HG03280 (cell line): ENCODE measurements around the gene RPRD1B.

Source experiments
- ATAC-seq: cut with Tn5 transposase; IDR thresholded peaks from one replicate; pipeline ENCODE4 v1.9.1; 2021; ENCODE audit warnings: mild to moderate bottlenecking, moderate library complexity; ENCODE audit not compliant: unreplicated experiment

Gene RPRD1B

DNA sequence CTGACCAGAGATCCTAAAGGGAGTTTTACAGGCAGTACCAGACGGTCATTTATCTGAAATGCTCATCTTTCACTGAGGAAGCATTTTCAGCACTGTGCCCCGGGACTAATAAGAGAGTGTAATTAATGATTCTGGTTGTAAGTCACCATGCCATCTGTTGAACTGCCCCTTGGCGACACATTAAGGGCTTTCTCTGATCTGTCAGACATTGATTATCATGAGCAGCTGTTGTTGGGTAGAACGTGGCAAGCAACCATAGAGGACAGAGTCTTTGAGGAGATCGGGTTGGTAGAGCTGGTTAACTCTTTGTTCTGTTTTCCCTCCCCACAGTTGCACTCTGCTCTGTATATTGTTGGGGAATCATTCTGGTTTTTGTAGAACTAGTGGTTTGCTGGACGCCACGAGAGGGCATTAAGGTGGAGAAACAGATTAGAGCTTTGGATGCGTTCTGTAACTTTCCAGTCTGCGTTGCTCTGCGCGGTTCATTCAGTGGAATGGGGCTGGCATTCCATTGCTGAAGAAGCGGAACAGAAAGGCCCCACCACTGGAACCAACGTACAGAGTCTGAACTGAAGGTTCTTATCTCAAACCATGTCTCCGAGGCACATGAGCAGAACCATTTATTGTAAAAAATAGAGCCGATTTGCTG lies 34.3 kb downstream of the RPRD1B start:
- ATAC-seq, result no peak

DNA sequence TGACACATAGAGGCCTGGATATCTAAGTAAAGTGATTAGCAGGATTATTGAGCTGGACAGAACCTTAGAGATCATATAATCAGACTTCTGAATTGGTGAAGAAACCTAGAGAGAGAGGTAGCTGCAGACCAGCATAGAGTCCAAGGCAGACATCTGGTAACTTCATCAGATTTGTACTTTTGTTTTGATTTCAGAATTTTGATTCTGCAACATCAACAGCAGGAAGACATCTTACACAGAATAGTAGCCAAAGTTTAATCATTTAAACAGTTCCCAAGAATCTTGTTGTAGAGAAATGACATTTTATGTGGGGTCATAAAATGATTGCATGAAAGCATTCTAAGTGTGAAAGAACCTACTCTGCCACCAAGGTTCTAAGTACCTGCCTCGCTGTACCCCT lies 39.4 kb downstream of the RPRD1B start:
- no peak for ATAC-seq

DNA sequence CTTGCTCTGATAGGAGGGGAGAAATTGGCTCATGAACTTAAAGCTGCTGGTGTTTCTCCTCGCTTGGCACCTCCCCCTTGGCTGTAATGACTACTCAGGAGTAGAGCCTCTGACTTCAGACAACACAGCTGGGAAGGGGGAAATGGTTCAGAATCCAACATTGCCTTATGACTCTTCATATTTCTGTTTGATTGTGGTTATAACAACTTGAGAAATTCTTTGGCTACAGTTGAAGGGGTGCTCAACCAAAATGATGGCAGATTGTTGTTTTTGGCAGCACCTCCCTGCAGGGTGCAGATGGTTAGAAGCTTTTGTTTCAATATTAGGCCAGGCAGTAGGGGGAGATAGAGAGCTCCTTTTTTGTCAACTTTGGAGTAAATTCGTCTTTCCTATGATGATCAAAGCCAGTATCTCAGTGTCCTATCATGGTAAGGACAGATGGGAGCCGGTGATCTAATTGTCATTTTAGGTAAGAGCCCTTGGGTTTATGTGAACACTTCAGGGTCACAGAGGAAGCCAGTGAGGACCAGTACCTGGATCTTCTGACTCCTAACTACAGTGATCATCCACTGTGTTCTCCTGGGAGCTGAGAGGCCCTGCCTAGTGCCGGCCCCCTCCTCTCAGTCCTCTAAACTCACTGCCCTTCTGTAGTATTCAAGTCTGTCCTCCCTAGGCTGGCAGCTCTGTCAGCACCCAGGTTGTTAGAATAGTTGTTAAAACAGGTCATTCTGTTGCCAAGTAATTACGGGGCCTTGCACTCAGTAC lies 39.9 kb downstream of the RPRD1B start:
- no peak for ATAC-seq

DNA sequence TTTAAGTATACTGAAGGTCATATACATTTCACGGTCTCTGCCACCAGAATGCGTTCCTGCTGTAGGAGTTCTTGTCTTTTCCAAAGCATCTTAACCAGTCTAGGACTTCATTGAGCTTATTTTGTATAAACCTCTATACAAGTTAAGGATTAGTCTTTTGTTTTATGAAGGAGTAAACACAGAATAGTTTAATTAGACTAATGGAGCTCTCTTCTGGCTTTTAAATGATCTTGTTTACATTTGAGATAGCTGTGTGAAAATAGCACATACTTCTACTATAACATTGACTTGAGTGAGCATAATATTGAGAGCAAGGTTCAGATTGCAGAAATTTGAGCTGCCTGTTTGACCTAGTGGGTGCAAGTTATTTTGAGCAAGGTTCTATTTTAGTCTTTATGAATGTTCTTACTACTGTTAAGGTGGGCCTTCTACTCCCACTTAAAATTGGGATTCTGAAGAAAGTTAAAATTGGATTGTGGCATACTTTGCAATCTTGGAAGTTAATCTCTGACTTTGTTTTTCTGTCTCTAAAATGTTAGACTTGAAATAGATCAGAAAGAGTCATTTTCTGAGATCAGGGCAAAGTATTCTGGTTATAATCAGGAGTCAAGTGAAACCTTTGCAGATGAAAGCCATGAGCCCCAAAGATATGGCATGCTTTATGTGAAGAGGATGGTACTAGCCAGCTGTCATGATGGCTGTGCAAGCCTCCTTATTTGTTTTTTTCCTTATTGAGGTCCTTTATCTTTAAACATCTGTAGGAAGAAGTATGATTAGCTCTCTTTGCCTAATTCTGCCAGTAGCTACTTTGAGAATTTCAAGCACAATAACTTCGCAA lies 41.8 kb downstream of the RPRD1B start:
- no peak for ATAC-seq

DNA sequence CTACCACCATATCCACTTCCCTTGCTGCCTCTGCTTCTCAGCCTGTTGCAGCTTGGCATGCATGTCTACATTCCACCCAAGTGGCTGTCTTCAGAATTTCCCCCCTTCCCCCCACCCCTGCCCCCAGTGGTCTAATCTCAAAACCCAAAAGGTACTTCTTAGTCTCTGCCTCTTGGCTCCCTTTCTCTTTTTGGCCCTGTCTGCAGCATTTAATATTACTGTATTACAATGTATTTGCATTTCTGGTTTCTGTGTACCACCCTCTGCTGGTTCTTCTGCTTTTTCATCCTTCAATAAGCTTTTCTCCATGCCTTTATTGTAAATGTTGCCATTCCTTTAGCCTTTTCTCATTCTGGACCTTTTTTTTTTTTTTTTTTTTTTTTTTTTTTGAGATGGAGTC lies 43.0 kb downstream of the RPRD1B start:
- no peak for ATAC-seq

DNA sequence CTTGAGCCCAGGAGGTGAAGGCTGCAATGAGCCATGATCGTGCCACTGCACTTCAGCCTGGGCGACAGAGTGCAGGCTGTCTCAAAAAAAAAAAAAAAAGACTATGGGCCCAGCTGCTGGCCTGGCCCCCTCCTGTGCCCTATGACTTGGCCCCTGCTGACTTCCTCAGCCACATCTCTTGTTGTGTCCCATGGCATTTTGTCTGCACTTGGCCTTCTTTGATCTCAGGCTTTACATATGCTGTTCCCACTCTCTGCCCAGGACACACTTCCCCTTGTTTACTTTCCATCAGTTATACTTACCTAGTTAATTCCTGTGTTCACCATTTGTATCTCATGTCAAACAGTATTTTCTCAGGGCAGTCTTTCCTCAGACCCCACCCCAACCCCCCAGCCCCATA lies 44.5 kb downstream of the RPRD1B start:
- no peak for ATAC-seq

DNA sequence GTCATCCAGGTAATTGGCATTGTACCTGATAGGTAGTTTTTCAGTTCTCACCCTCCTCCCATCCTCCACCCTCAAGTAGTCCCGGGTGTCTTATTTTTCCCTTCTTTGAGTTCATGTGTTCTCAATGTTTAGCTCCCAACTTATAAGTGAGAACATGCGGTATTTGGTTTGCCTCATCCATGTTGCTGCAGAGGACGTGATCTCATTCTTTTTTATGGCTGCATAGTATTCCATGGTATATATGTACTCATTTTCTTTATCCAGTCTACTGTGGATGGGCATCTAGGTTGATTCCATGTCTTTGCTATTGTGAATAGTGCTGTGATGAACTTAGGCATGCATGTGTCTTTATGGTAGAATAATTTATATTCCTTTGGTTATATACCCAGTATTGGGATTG lies 45.8 kb downstream of the RPRD1B start:
- ATAC-seq, result no peak

DNA sequence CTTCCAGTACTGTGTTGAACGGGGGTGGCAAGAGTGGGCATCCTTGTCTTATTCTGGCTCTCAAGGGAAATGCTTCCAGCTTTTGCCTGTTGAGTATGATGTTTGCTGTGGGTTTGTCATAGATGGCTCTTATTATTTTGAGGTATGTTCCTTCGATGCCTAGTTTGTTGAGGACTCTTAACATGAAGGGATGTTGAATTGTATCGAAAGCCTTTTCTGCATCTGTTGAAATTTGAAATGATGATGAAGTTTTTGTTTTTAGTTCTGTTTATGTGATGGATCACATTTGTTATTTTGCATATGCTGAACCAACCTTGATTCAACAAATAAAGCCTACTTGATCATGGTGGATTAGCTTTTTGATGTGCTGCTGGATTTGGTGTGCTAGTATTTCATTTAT lies 48.0 kb downstream of the RPRD1B start:
- no peak for ATAC-seq

DNA sequence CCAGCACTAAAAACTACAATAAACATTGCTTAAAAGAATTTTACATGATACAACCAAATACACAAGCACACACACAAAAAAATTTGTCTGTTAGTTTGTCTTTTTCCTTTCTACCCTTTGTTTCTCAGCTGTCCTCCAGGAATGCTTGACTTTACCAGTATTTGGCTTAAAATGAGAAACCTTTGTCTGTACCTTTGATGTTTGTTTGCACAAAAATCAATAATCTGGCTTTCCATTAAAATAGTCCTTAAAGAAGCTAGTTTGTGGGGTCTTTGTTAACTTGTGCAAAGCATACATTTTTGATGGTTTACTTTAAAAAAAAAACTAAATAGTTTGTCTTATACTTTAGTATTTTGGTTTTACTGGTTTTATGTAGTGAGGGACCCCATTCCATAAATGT lies 49.3 kb downstream of the RPRD1B start:
- no peak for ATAC-seq

DNA sequence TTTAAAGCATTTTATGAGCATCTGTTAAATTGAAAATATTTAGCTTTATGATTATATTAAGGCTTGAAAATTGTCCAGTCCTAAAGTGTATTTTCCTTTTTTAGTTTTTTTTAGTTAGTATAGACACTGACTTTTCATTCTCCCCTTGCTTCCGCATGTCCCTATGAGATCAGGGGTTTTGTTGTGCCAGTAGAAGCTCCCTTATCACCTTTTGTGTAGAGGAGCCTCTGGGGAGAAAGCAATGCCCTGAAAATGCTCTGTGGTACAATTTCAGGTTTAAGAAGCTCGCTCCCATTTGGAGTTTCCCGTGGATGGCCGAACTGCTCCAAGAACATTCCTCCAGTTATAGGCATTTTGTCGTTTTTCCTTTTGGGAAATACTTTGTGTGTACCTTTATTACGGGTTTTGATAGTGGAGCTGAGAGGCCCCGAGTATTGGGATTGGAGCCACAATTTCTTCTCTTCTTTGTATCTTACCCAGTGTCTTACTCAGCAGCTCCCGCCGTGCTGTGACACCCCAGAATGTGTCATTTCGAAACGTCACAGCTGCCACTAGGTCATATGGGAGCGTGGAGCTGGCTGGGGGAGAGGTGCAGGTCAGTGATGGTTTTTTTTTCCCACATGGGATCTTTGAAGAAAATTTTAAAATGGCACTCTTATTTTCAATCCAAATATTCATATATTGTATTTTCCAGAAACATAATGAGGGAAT lies 49.9 kb downstream of the RPRD1B start:
- no peak for ATAC-seq

DNA sequence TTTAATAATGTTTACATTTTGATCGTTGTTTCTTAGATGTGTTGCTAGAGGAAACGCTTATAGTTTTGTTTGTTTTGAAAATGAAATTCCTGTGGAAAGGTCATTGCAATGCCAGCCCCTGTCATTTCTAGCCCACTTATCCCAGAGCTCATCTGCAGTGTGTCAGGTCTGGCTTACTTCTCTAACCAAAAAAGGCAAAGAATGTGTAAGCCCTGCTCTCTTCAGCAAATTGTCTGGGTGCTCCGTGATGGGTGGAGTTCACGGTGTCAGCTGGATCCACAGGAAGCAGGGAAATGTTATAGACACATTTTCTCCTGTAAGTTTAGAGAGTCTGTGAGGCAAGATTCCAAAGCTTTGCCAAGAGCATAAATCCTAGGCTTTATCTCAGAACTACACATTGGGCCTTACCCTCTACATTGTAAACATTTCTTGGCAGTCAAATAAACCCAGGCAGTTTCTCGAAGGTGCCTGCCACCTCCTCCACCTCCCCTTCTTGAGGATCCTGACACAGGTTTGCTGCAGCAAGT lies 50.9 kb downstream of the RPRD1B start:
- ATAC-seq, result no peak

DNA sequence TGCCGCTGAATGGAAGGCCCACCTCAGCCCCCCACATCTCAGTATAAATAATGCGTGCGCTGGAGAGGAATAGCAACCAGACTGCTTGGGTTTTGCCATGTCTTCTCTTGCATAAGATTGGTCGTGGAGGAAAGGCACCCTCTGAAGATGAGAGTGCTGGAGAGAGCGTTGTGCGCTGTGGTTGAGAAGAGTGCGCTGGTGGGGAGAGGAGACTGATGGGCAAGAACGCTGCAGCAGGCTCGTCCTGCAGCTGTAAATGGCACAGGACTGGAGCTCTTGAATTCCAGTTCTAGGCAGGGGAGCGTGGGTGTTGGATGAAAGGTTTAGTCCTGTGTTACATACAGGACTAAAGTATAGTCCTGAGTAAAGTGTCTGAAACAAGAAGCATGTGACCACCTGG lies 51.5 kb downstream of the RPRD1B start:
- ATAC-seq, result no peak

DNA sequence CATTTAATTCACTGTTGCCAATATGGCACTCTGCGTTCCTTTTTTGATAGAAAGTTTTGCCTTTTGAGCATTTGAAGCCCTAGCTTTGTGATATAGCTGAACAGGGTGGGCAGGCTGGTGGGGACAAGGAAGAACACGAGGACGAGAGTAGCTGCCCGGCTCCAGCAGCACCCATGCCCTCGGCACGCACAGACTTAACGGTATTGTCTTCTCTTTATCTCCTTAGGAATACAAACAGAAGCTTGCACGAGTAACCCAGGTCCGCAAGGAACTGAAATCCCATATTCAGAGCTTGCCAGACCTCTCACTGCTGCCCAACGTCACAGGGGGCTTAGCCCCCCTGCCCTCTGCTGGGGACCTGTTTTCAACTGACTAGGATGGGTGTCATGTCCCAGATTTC lies 56.0 kb downstream of the RPRD1B start:
- no peak for ATAC-seq

DNA sequence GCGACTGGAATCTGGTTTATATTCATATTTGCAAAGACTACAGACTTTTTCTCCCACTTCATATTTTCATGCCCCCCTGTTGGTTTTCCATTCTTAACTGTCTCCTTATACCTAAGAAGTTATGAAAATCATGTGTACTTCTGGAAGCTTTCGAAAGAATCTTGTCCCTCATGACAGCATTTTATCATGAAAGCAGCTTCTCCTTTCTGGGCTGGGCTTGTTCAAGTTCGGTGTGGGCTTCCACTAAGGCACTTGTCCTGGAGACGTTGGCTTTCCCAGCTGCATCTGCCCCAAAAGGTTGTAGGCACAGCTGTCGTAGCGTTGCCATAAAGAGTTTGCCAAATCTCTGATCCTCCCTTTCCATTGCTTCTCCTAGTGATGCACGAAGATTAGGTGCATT lies 56.5 kb downstream of the RPRD1B start:
- no peak for ATAC-seq

DNA sequence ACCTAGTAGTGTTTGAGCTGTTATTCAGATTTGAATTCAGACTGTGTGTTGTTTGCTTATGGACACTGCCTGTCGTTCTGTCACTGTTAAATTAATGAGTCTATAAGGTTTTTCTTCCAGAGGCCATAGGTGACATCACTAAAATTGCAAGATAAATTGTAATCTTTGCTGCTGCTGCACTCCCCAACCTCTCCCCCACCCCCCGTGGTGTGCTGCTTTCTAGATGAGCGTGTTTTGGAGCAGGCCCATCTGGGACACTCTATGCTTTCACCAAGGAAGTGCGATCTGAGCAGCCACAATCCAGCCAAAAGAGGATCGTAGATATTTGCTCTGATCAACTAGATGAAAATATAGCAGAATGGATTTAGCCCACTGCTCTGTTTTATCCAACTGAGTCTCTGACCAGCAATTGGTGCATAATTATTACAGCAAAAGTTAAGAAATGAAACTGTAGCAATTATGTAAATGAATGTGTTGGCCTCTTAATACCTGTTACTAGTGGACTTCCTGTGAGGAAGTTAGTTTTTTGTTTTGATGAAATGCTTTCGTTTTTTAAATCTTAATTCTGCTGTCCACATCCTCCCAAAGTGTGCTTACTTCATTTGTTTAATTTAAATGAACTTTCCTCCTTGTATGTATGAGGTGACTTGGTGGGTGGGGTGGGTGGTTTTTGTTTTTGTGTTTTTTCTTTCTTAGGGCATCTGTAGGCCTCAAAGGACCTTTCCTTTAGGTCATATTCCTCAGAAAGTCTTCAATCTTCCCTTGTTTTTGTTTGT lies 58.1 kb downstream of the RPRD1B start:
- ATAC-seq, result peak; percentile 38

DNA sequence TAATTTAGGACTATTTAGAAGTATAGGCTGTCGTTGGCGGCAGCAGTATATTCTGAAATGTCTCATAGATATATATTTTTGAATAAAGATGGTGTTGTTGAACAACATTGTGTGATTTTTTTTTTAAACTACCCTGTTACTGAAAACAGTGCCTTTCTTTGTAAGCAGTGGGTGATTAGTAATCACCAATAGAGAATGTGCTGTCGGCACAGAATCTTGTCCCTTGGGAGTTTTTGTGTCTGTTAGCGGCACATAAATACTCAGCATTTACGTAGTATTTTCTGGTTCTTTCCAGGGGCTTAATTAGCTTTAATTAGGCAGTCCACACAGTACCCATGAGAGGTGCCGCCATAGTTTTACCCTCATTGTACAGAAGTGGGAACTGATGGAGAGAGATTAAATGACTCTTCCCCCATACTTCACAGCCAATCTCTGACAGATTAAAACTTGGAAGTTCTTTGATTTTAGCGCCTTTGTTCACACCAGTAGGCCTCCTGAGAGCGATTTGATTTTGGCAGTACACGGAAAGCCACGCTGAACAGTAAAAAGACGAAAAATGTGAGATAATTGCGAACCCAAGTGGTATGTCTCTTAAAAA lies 58.8 kb downstream of the RPRD1B start:
- no peak for ATAC-seq

DNA sequence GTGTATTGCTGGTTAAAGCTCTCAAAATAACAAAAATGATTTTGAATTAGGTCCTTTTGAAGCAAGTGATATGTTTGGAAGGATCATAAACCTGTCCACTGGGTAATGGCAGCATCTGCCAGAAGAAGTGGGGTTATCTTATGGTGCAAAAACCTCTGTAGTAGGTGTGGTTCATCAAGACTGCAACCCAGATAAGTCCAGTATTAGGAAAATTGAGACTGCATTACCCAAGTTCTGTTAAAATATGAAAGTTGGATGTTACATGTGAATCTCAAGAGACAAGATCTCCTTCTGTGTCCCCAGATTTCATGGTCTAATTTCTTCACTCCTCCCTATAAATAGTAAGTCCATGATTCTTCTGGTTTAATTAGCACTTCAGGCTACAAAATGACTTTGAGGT lies 59.4 kb downstream of the RPRD1B start:
- ATAC-seq, result no peak

DNA sequence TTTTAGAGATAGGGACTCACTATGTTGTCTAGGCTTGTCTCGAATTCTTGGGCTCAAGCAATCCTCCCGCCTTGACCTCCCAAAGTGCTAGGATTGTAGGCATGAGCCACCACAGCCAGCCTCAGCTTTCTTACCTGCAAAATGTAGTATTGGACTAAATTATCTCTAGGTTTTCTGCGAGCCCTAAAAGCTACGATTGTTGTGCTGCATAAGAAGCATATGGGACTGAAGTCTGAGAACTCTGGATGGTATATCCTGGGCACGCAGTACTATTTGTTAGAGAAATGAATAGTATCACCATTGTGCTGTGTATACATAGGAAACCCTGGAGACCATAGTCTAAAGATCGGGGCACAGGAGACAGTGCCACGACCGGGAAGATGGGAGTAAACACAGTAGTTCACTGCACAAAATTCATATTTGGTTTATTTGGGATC lies 60.1 kb downstream of the RPRD1B start:
- ATAC-seq, result no peak

DNA sequence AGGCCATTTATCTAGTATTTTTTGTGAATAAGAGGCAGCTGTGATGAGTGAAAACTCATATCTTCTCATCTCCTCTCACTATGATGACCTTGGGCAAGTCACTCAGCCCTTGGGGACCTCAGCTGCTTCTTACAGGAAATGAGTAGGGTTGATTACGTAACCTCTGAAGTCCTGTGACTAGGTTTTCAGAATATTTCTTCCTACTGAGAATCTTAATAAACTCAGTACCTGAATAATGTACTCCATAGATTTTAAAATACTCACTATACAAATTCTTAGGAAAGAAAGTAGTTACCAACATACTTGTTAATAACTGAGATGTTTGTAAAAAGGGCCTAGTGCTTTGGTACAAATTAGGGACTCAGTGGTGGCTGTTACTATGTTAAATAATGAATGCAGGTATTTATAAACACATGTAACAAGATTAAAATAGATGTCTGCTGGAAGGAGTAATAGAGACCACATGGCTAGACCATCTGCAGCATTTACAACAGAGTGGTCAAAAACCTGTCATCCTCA lies 60.9 kb downstream of the RPRD1B start:
- ATAC-seq, result peak; percentile 64
